Measurements from ENCODE around the gene MRPL24. TPM values are rescaled to one million over a fixed set of nuclear protein-coding genes. Genes with fewer than 3 reads are reported as not detected.

The MRPL24 gene
- total RNA-seq, 1 experiment from 2014 or later, result 85.3 TPM

DNA sequence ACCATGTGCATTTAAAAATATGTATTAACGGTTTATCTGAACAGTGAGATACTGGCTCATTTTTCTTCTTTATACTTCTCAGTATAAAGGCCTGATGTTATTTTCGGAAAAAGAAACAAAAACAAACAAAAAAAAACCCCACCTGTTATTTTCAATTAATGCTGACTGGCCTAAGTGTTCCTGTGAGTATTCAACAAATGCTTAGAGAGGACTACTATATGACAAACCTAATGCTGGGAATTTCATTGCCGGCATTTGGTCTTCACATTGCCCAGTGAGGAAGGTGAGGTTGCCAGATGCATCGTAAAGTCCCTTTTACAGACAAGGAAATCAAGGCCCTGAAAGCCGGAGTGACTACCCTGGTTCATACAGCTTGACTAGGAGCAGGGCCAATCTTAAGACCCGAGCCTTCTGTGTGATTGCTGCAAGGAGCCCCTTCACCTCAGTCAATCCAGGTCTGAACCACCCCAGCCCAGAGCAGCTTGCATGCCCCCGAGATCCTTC, 599 bp downstream of the MRPL24 start:
- peaks cover 10% of the 10 kb centered on the region for H3K4me1 ChIP-seq (replicated peaks; ENCODE audit: insufficient read depth)
- H3K36me3 ChIP-seq (ENCODE audit: low read depth), result peaks cover 13% of the 10 kb centered on the region
- ChIA-PET POLR2A (ENCODE audit: unreplicated experiment) (interaction anchor here (0.6 to 1.1 kb wide), 3 partner anchors 27 to 46 kb away, joined by 4 to 11 read pairs (median 6); partner anchors contain the start of gene PRCC), CTCF (interaction anchor here (0.5 to 1.1 kb wide), 2 partner anchors 12 to 119 kb away, joined by 7 to 11 read pairs; partner anchors contain the start of genes INSRR, ISG20L2 and METTL25B)
- intact Hi-C loops (cut with micrococcal nuclease; ENCODE audit: unreplicated experiment), result no loop called here
- BruUV-seq (replicated peaks), result no TSS peak
- H3K79me2 ChIP-seq (ENCODE audit: low read depth), result peaks cover 43% of the 10 kb centered on the region
- 0 out of 2 replicates have a peak overlapping the region, but pooled peaks have one; percentile 14 for H3K27ac ChIP-seq
- H2AFZ ChIP-seq, result peak overlapping the region; percentile 80
- DNase-seq, result no peak
- H3F3A ChIP-seq (ENCODE audit: insufficient read depth, low read depth), result peaks cover 57% of the 10 kb centered on the region
- H3K27me3 ChIP-seq (ENCODE audit: insufficient read depth, low read depth), result no peaks in the 10 kb centered on the region
- H3K9me3 ChIP-seq (ENCODE audit: insufficient read depth, low read depth), result no peaks in the 10 kb centered on the region
- peak overlapping the region; percentile 83 for H3K4me2 ChIP-seq
- TF ChIP-seq, protein P1, sequence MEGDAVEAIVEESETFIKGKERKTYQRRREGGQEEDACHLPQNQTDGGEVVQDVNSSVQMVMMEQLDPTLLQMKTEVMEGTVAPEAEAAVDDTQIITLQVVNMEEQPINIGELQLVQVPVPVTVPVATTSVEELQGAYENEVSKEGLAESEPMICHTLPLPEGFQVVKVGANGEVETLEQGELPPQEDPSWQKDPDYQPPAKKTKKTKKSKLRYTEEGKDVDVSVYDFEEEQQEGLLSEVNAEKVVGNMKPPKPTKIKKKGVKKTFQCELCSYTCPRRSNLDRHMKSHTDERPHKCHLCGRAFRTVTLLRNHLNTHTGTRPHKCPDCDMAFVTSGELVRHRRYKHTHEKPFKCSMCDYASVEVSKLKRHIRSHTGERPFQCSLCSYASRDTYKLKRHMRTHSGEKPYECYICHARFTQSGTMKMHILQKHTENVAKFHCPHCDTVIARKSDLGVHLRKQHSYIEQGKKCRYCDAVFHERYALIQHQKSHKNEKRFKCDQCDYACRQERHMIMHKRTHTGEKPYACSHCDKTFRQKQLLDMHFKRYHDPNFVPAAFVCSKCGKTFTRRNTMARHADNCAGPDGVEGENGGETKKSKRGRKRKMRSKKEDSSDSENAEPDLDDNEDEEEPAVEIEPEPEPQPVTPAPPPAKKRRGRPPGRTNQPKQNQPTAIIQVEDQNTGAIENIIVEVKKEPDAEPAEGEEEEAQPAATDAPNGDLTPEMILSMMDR (conservative IDR thresholded peaks at IDR 0.05), result no peak
- no peak for TF ChIP-seq EZH2 (IDR thresholded peaks at IDR 0.05; ENCODE audit: low read depth)
- H3K4me3 ChIP-seq, result peak overlapping the region; percentile 79
- no peaks in the 10 kb centered on the region for H3K9me2 ChIP-seq (ENCODE audit: insufficient read depth)
- peaks cover 6% of the 10 kb centered on the region for H4K20me1 ChIP-seq (ENCODE audit: insufficient read depth)

DNA sequence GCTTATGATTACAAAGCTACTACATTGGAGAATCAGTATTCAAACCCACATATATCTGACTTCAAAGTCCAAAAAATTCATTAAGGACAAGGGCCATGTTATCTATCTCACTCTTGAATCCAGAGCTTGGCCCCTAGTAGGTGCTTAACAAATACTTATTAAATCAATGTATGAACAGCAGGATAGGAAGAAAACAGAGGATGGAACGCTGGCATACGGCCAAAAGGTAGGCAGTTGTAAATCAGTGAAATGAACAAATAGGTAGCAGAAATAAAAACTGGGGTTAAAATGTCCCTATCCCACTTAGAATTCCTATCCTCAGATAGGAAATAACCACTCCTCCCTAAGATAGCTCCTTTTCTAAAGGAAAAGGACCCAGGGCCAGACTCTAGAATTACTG, 2.0 kb downstream of the MRPL24 start:
- H3K4me1 ChIP-seq (replicated peaks; ENCODE audit: insufficient read depth), result peaks cover 10% of the 10 kb centered on the region
- intact Hi-C loops (cut with micrococcal nuclease; ENCODE audit: unreplicated experiment), result no loop called here
- H2AFZ ChIP-seq, result no peak overlapping the region
- H3K36me3 ChIP-seq (ENCODE audit: low read depth), result 0 out of 2 replicates have a peak, but pooled peaks cover 6% of the 10 kb centered on the region
- no peaks in the 10 kb centered on the region for H3K27me3 ChIP-seq (ENCODE audit: insufficient read depth, low read depth)
- POLR2A ChIA-PET (ENCODE audit: unreplicated experiment), result interaction anchor here (0.6 kb wide), 1 partner anchor 8 kb away, joined by 3 read pairs; no protein-coding TSS in a partner anchor
- H3K9me3 ChIP-seq (ENCODE audit: insufficient read depth, low read depth), result no peaks in the 10 kb centered on the region
- TF ChIP-seq EZH2 (IDR thresholded peaks at IDR 0.05; ENCODE audit: low read depth), result no peak
- TF ChIP-seq, protein P1 (conservative IDR thresholded peaks at IDR 0.05), result no peak
- DNase-seq, result no peak
- H3K4me2 ChIP-seq, result no peak overlapping the region
- H3K79me2 ChIP-seq (ENCODE audit: low read depth), result peaks cover 32% of the 10 kb centered on the region
- no peaks in the 10 kb centered on the region for H4K20me1 ChIP-seq (ENCODE audit: insufficient read depth)
- H3F3A ChIP-seq (ENCODE audit: insufficient read depth, low read depth), result peaks cover 46% of the 10 kb centered on the region
- CTCF ChIA-PET, result no interaction called here
- no peak overlapping the region for H3K4me3 ChIP-seq
- BruUV-seq (replicated peaks), result no TSS peak
- no peak overlapping the region for H3K27ac ChIP-seq
- H3K9me2 ChIP-seq (ENCODE audit: insufficient read depth), result no peaks in the 10 kb centered on the region

DNA sequence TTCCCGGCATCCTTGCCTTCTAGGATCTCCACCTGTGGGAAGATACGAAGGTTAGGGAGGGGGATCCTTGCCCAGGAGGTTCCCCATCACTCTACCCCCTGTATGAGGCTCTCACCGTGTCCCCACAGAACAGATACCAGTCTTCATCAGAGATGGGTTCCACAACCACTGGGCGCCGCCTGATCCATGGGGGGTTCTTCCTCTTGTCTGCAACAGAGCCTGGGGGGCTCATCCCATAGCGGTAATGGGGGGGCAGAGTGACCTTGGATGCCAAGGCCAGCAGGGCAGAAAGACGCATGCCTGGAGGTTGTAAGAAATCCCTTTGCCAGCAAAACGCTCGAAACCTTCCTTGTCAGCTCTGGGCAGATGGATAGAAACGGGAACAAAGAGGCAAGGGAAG, 2.5 kb downstream of the MRPL24 start:
- no peak overlapping the region for H3K4me2 ChIP-seq
- H4K20me1 ChIP-seq (ENCODE audit: insufficient read depth), result no peaks in the 10 kb centered on the region
- H3K27me3 ChIP-seq (ENCODE audit: insufficient read depth, low read depth), result no peaks in the 10 kb centered on the region
- H3K79me2 ChIP-seq (ENCODE audit: low read depth), result peaks cover 27% of the 10 kb centered on the region
- H3K36me3 ChIP-seq (ENCODE audit: low read depth), result 0 out of 2 replicates have a peak, but pooled peaks cover 6% of the 10 kb centered on the region
- TF ChIP-seq EZH2 (IDR thresholded peaks at IDR 0.05; ENCODE audit: low read depth), result no peak
- TF ChIP-seq, protein P1 (conservative IDR thresholded peaks at IDR 0.05), result no peak
- H2AFZ ChIP-seq, result no peak overlapping the region
- intact Hi-C loops (cut with micrococcal nuclease; ENCODE audit: unreplicated experiment), result no loop called here
- no peak for DNase-seq
- no peaks in the 10 kb centered on the region for H3K9me3 ChIP-seq (ENCODE audit: insufficient read depth, low read depth)
- BruUV-seq (replicated peaks), result no TSS peak
- peaks cover 44% of the 10 kb centered on the region for H3F3A ChIP-seq (ENCODE audit: insufficient read depth, low read depth)
- POLR2A ChIA-PET (ENCODE audit: unreplicated experiment), result no interaction called here
- peaks cover 10% of the 10 kb centered on the region for H3K4me1 ChIP-seq (replicated peaks; ENCODE audit: insufficient read depth)
- no peak overlapping the region for H3K4me3 ChIP-seq
- no peaks in the 10 kb centered on the region for H3K9me2 ChIP-seq (ENCODE audit: insufficient read depth)
- no peak overlapping the region for H3K27ac ChIP-seq
- CTCF ChIA-PET, result no interaction called here

Data from PC-9 (cell line).